ENCODE results near the gene PRPF40B. TPM values are rescaled to one million over a fixed set of nuclear protein-coding genes. Genes with fewer than 3 reads are reported as not detected.

Gene PRPF40B
- total RNA-seq, 1 donor from 2014 or later, result 28.9 TPM

- no peak overlapping the region for H3K4me3 Mint-ChIP-seq (ENCODE audit: unreplicated experiment)
- DNase-seq (ENCODE audit: extremely low spot score, unreplicated experiment), result no peak
- H3K4me1 Mint-ChIP-seq (ENCODE audit: unreplicated experiment), result peaks cover 49% of the 10 kb centered on the region
Observed at GRCh38 chr12:49675137-49675536, 51.8 kb downstream of the PRPF40B start.

GRCh38 chr12:49678711-49679110, 55.4 kb downstream of the PRPF40B start:
- H3K4me1 Mint-ChIP-seq (ENCODE audit: unreplicated experiment), result peaks cover 27% of the 10 kb centered on the region
- H3K9me3 Mint-ChIP-seq (ENCODE audit: unreplicated experiment), result no peaks in the 10 kb centered on the region

More at GRCh38 chr12:49675137-49675536, 51.8 kb downstream of the PRPF40B start:
- H3K27ac Mint-ChIP-seq (ENCODE audit: unreplicated experiment), result peak overlapping the region; percentile 99
- H3K27me3 Mint-ChIP-seq (ENCODE audit: unreplicated experiment), result no peaks in the 10 kb centered on the region
- H3K36me3 Mint-ChIP-seq (ENCODE audit: unreplicated experiment), result no peaks in the 10 kb centered on the region
- no peak for TF ChIP-seq CTCF (IDR thresholded peaks at IDR 0.05)
- no peaks in the 10 kb centered on the region for H3K9me3 Mint-ChIP-seq (ENCODE audit: unreplicated experiment)

GRCh38 chr12:49680075-49680474, 56.7 kb downstream of the PRPF40B start:
- Mint-ChIP-seq H3K27ac (ENCODE audit: unreplicated experiment) (no peak overlapping the region), H3K4me1 (ENCODE audit: unreplicated experiment) (peaks cover 24% of the 10 kb centered on the region), H3K36me3 (ENCODE audit: unreplicated experiment) (no peaks in the 10 kb centered on the region), H3K9me3 (ENCODE audit: unreplicated experiment) (no peaks in the 10 kb centered on the region), H3K4me3 (ENCODE audit: unreplicated experiment) (no peak overlapping the region), H3K27me3 (ENCODE audit: unreplicated experiment) (no peaks in the 10 kb centered on the region)
- no peak for TF ChIP-seq CTCF (IDR thresholded peaks at IDR 0.05)
- DNase-seq (ENCODE audit: extremely low spot score, unreplicated experiment), result no peak

More at GRCh38 chr12:49678711-49679110, 55.4 kb downstream of the PRPF40B start:
- DNase-seq (ENCODE audit: extremely low spot score, unreplicated experiment), result no peak
- Mint-ChIP-seq H3K4me3 (ENCODE audit: unreplicated experiment) (no peak overlapping the region), H3K27ac (ENCODE audit: unreplicated experiment) (no peak overlapping the region), H3K36me3 (ENCODE audit: unreplicated experiment) (no peaks in the 10 kb centered on the region), H3K27me3 (ENCODE audit: unreplicated experiment) (no peaks in the 10 kb centered on the region)
- TF ChIP-seq CTCF (IDR thresholded peaks at IDR 0.05), result no peak

GRCh38 chr12:49683599-49684309, 60.4 kb downstream of the PRPF40B start:
- Mint-ChIP-seq H3K9me3 (ENCODE audit: unreplicated experiment) (no peaks in the 10 kb centered on the region), H3K36me3 (ENCODE audit: unreplicated experiment) (no peaks in the 10 kb centered on the region), H3K4me3 (ENCODE audit: unreplicated experiment) (no peak overlapping the region), H3K27ac (ENCODE audit: unreplicated experiment) (no peak overlapping the region), H3K4me1 (ENCODE audit: unreplicated experiment) (peaks cover 23% of the 10 kb centered on the region), H3K27me3 (ENCODE audit: unreplicated experiment) (no peaks in the 10 kb centered on the region)
- DNase-seq (ENCODE audit: extremely low spot score, unreplicated experiment), result no peak
- TF ChIP-seq CTCF (IDR thresholded peaks at IDR 0.05), result no peak

GRCh38 chr12:49684310-49684854, 61.0 kb downstream of the PRPF40B start:
- Mint-ChIP-seq H3K4me3 (ENCODE audit: unreplicated experiment) (no peak overlapping the region), H3K4me1 (ENCODE audit: unreplicated experiment) (peaks cover 23% of the 10 kb centered on the region), H3K27me3 (ENCODE audit: unreplicated experiment) (no peaks in the 10 kb centered on the region), H3K36me3 (ENCODE audit: unreplicated experiment) (no peaks in the 10 kb centered on the region), H3K9me3 (ENCODE audit: unreplicated experiment) (no peaks in the 10 kb centered on the region), H3K27ac (ENCODE audit: unreplicated experiment) (no peak overlapping the region)
- DNase-seq (ENCODE audit: extremely low spot score, unreplicated experiment), result no peak
- no peak for TF ChIP-seq CTCF (IDR thresholded peaks at IDR 0.05)

Data from osteocyte (in vitro differentiated cells).